Esophagus muscularis mucosa (tissue), 4 donors: ENCODE results near the gene ZNF581. TPM values are rescaled to one million over a fixed set of nuclear protein-coding genes. Genes with fewer than 3 reads are reported as not detected.

Source experiments
- DNase-seq: peaks from one replicate; pipeline ENCODE4 v3.0.0-alpha.2; 2017; ENCODE audit errors: extremely low spot score
- H3K27ac ChIP-seq, 4 donors: fragments of 200-600 bp; sonication (generic); replicated peaks in 1 of 4; 1 replicate in 3 of 4; 2 replicates in 1 of 4; pipeline ENCODE4 v1.5.1; 2016 to 2019; ENCODE audit warnings: mild to moderate bottlenecking in 1 of 4
- H3K27me3 ChIP-seq, 4 donors: fragments of 200-600 bp; sonication (generic); one replicate each; pipeline versions ENCODE4 v1.5.1 to v1.6.0; 2016 to 2019
- H3K36me3 ChIP-seq, 4 donors: fragments of 200-600 bp; sonication (generic); one replicate each; pipeline ENCODE4 v1.5.1; 2016 to 2019
- H3K4me1 ChIP-seq, 4 donors: fragments of 200-600 bp; sonication (generic); one replicate each; pipeline ENCODE4 v1.5.1; 2016 to 2019
- H3K4me3 ChIP-seq, 4 donors: fragments of 200-600 bp; sonication (generic); 1 replicate in 2 of 4; 2 replicates in 2 of 4; pipeline ENCODE4 v1.5.1; 2016 to 2019; ENCODE audit warnings: mild to moderate bottlenecking in 4 of 4, moderate library complexity in 1 of 4
- H3K9me3 ChIP-seq, 4 donors: fragments of 200-600 bp; sonication (generic); 1 replicate in 3 of 4; 2 replicates in 1 of 4; pipeline ENCODE4 v1.5.1; 2016 to 2019
- EP300 ChIP-seq: sonication (generic); formaldehyde crosslinking; IDR thresholded peaks from one replicate; pipeline ENCODE4 v1.6.1; 2017; ENCODE audit warnings: antibody characterized with exemption
- POLR2A ChIP-seq: fragments of 450-650 bp; IDR thresholded peaks from one replicate; pipeline ENCODE4 v1.6.1; 2017; ENCODE audit warnings: antibody characterized with exemption, moderate library complexity, mild to moderate bottlenecking, low read depth
- POLR2AphosphoS5 ChIP-seq, 2 donors: sonication (generic); formaldehyde crosslinking; IDR thresholded peaks; one replicate each; pipeline ENCODE4 v1.6.1; 2017; ENCODE audit warnings: antibody characterized with exemption in 2 of 2
- WGBS: methylation state at CpG from one replicate; pipeline ENCODE4 v1.1.5; 2018; 5-methylcytosine and 5-hydroxymethylcytosine counted together
- intact Hi-C: fragments of 100-400 bp; cut with DNase I; formaldehyde crosslinking; loops from one replicate; pipeline ENCODE4 v1.15.1; 2023
- total RNA-seq, 4 donors: library from RNA; depleted of rRNA; stranded (reverse); fragments of >200 nt; gene quantifications; one replicate each; pipeline versions ENCODE4 v1.1.0 to v1.2.1, GENCODE V29; 2016
- TF ChIP-seq, protein P1 (sequence below), 3 experiments: fragments of 200-600 bp in 2 of 3; fragments of 450-650 bp in 1 of 3; sonication (generic) in 2 of 3; IDR thresholded peaks; one replicate each; pipeline ENCODE4 v1.5.1; 2017 to 2019; ENCODE audit warnings: antibody characterized with exemption in 3 of 3, mild to moderate bottlenecking in 2 of 3, moderate library complexity in 1 of 3

ZNF581 gene
- total RNA-seq, 4 donors from 2014 or later, result 13.3 to 26.6 (median 18.2) TPM

DNA sequence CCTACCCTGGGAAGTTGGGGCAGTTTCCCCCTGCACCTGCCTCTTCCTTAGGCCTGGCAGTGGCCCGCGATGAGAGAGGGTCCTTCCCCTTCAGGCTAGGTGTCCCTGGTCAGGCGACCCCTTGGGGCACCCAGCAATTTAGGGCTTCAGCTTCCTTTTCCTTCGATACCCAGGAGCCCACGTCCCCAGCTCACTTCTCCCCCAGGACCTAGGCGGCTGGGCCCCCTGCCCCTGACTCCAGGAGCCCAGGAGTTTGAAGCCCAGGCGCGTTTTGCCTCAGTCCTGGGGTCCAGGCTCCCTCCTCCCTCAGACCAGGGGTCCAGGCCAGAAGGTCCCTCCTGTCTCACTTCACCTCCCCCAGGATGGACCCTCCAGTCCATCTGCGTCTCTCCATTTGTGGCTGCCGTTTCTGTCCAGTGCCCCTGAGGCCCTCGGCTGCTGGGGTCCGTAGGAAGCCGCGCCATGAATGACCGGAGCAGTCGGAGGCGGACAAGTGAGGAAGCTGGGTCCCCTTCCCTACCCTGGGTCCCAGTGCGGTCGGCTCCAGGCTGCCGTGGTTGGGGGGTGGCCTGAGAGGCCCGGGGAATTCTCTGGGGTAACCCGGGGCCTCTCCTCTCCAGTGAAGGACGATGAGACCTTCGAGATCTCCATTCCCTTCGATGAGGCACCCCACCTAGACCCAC is 5.3 kb downstream of the ZNF581 start:
- Histone ChIP-seq H3K27me3 (no peaks in the 10 kb centered on the region), H3K27ac (peak overlapping the region; percentile 83 to 94 (median 86)), H3K9me3 (no peaks in the 10 kb centered on the region), H3K4me1 (peaks cover 38 to 72% (median 63%) of the 10 kb centered on the region in 4 donors), H3K4me3 (peak overlapping the region; percentile 74 to 97 (median 86)), H3K36me3 (peaks cover 0 to 43% (median 20%) of the 10 kb centered on the region in 4 donors)
- TF ChIP-seq POLR2A (no peak), POLR2AphosphoS5 (IDR thresholded peaks at IDR 0.05) (no peak)
- intact Hi-C loops, result no loop called here
- DNase-seq, result no peak
- WGBS, result 22% methylated on average over 11 of the region's 25 CpGs

DNA sequence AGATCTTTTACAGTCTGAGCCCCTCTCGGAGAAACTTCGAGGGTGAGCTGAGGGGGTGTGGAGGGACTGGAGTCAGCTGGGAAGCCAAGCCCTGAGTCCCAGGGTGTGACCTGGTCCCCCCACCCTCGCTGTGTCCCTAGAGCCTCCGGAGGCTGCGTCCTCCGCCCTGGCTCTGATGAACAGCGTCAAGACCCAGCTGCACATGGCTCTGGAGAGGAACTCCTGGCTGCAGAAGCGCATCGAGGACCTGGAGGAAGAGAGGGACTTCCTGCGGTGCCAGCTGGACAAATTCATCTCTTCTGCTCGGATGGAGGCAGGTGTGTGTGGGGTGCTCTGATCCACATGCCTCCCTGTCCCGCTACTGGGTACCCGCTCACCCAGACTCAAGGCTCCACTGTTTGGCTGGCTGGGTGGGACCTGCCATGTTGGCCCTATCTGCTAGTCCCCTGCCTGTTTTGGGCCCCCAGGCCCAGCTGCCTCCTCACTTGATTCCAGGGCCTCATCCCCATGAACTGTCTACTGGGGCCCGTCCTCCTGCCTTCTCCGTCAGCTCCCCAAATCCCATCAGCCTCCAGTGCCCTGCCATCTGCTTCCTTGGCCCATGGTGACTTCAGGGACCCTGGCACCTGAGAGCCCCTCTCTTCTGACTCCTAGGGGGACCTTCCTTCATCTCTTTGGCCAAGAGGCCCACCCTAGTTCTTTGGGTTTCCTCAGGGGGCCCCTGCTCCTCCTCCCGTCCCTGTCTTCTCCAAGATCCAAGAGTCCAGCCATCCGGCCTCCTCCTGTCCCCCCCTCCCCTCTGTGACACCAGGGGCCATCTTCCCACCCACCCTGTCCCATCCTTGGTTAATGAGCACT is 6.0 kb downstream of the ZNF581 start:
- no peak for DNase-seq
- whole genome bisulfite sequencing, result 77% methylated on average over 17 of the region's 17 CpGs
- peak overlapping the region; percentile 74 to 97 (median 86) for H3K4me3 ChIP-seq
- H3K36me3 ChIP-seq, result peaks cover 0 to 42% (median 19%) of the 10 kb centered on the region in 4 donors
- TF ChIP-seq, protein P1, sequence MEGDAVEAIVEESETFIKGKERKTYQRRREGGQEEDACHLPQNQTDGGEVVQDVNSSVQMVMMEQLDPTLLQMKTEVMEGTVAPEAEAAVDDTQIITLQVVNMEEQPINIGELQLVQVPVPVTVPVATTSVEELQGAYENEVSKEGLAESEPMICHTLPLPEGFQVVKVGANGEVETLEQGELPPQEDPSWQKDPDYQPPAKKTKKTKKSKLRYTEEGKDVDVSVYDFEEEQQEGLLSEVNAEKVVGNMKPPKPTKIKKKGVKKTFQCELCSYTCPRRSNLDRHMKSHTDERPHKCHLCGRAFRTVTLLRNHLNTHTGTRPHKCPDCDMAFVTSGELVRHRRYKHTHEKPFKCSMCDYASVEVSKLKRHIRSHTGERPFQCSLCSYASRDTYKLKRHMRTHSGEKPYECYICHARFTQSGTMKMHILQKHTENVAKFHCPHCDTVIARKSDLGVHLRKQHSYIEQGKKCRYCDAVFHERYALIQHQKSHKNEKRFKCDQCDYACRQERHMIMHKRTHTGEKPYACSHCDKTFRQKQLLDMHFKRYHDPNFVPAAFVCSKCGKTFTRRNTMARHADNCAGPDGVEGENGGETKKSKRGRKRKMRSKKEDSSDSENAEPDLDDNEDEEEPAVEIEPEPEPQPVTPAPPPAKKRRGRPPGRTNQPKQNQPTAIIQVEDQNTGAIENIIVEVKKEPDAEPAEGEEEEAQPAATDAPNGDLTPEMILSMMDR (IDR thresholded peaks at IDR 0.05), result no peak
- TF ChIP-seq POLR2AphosphoS5 (IDR thresholded peaks at IDR 0.05) (no peak), POLR2A (no peak), EP300 (no peak)
- peak overlapping the region; percentile 83 to 94 (median 86) for H3K27ac ChIP-seq
- peaks cover 34 to 64% (median 55%) of the 10 kb centered on the region in 4 donors for H3K4me1 ChIP-seq
- intact Hi-C loops, result loop anchor here (10.0 kb wide), 1 partner anchor 535 kb away; the partner anchor contains the start of gene PPP1R12C
- no peaks in the 10 kb centered on the region for H3K27me3 ChIP-seq
- H3K9me3 ChIP-seq, result no peaks in the 10 kb centered on the region

DNA sequence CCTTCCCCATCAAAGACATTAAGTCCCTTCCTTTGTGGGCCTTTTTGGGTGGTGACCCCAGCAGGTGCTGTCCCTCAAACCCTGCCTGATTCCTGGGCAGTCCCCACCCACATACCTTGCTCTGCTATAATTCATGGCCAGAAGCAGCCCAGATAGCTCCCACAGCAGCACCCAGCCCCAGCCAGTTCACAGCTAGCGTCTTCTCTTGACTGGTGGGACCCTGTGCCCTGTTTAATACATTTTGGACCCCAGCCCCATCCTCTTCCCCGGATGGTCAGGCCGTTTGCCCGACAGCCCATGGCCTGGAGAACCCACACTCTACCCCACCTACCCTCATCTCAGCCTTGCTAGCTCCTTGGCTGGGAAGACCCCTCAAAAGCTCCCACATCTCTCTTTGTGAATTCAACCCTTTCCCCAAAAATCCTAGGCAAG is 6.7 kb downstream of the ZNF581 start:
- Histone ChIP-seq H3K4me3 (no peak overlapping the region), H3K27ac (no peak overlapping the region), H3K9me3 (no peaks in the 10 kb centered on the region), H3K4me1 (peaks cover 30 to 58% (median 49%) of the 10 kb centered on the region in 4 donors), H3K36me3 (peaks cover 0 to 36% (median 13%) of the 10 kb centered on the region in 4 donors), H3K27me3 (no peaks in the 10 kb centered on the region)
- 90% methylated on average over 4 of the region's 4 CpGs for WGBS
- intact Hi-C loops, result loop anchor here (10.0 kb wide), 1 partner anchor 535 kb away; the partner anchor contains the start of gene PPP1R12C
- no peak for DNase-seq
- TF ChIP-seq EP300 (no peak), POLR2A (no peak)

DNA sequence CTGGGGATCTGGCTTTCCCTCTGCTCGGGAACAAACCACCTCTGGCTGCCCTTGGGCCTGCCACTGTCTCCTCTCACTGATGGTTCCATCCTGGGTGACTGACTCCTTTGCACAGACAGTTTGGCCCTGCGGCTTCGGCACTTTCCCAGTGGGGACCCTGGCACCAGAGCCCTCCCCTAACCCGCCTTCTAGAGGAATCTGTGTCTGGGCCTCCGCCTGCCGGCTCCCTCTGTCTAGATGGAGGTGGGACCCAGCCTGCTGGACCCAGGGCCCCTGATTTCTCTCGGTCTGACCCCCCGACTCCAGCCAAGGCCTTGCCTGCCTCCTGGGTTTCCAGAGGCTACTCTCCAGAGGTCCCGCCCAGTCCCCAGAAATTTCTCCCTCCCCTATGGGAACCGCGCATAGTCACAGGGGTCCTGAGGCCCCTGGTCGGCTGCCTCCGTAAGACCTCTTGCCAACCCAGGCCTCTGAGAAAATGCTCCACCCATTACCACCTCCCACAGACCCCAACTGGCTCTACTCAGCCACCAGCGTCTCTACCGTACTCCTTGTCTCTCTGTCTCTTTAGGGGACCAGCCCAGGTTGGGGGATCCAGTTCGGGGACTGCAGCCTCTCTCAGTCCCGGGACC is 7.3 kb downstream of the ZNF581 start:
- Histone ChIP-seq H3K4me1 (peaks cover 31 to 56% (median 47%) of the 10 kb centered on the region in 4 donors), H3K4me3 (no peak overlapping the region), H3K27ac (no peak overlapping the region), H3K27me3 (no peaks in the 10 kb centered on the region), H3K36me3 (peaks cover 0 to 30% (median 8%) of the 10 kb centered on the region in 4 donors), H3K9me3 (no peaks in the 10 kb centered on the region)
- no peak for DNase-seq
- 93% methylated on average over 13 of the region's 17 CpGs for WGBS
- no peak for TF ChIP-seq POLR2A
- no peak for TF ChIP-seq EP300
- no peak for TF ChIP-seq POLR2AphosphoS5 (IDR thresholded peaks at IDR 0.05)
- TF ChIP-seq, protein P1 (IDR thresholded peaks at IDR 0.05), result no peak
- intact Hi-C loops, result loop anchor here (10.0 kb wide), 1 partner anchor 536 kb away; the partner anchor contains the start of gene PPP1R12C

DNA sequence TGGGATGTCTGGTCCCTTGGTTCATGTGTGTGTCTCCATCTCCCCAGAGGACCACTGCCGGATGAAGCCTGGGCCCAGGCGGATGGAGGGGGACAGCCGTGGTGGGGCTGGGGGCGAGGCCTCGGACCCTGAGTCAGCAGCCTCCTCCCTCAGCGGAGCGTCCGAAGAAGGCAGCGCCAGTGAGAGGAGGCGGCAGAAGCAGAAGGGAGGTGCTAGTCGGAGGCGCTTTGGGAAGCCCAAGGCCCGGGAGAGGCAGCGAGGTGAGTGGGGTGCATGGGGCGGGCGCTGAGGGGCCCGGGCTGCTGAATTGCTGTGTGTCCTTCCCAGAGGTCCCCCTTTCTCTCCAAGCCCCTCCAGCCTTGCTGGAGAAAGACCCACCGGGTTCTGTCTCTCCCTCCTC is 7.8 kb downstream of the ZNF581 start:
- peaks cover 0 to 26% (median 8%) of the 10 kb centered on the region in 4 donors for H3K36me3 ChIP-seq
- intact Hi-C loops, result loop anchor here (10.0 kb wide), 1 partner anchor 536 kb away; the partner anchor contains the start of gene PPP1R12C
- no peaks in the 10 kb centered on the region for H3K9me3 ChIP-seq
- no peak for TF ChIP-seq POLR2A
- no peak for TF ChIP-seq EP300
- TF ChIP-seq, protein P1 (IDR thresholded peaks at IDR 0.05), result no peak
- no peak for TF ChIP-seq POLR2AphosphoS5 (IDR thresholded peaks at IDR 0.05)
- no peak overlapping the region for H3K4me3 ChIP-seq
- no peaks in the 10 kb centered on the region for H3K27me3 ChIP-seq
- H3K4me1 ChIP-seq, result peaks cover 37 to 62% (median 51%) of the 10 kb centered on the region in 4 donors
- 85% methylated on average over 17 of the region's 18 CpGs for WGBS
- DNase-seq, result no peak
- H3K27ac ChIP-seq, result no peak overlapping the region
